IMR-90 (cell line): ENCODE measurements around the gene ERC2. TPM values are rescaled to one million over a fixed set of nuclear protein-coding genes. Genes with fewer than 3 reads are reported as not detected.

Experiments
- ATAC-seq: fragments of 200-7000 bp; cut with Tn5 transposase; 2 replicates; pipeline ENCODE4 v1.9.1; 2020; ENCODE audit warnings: low read depth, mild to moderate bottlenecking, moderate library complexity
- BruUV-seq: library from RNA; stranded (reverse); fragments of 400-500 nt; replicated peaks from 2 replicates; lab custom pipeline; 2021; lab: Mats Ljungman, UMichigan
- CTCF ChIA-PET: fragments of 300-600 bp; formaldehyde crosslinking; extraction: SDS; loops from one replicate; lab custom pipeline; 2021; ENCODE audit warnings: antibody characterized with exemption; lab: Yijun Ruan, JAX
- POLR2A ChIA-PET: fragments of 300-600 bp; sonication (Branson Sonifier 250); formaldehyde crosslinking; loops from one replicate; lab custom pipeline; 2022; ENCODE audit warnings: antibody characterized with exemption; ENCODE audit not compliant: unreplicated experiment; lab: Charles Lee
- DNase-seq: peaks from one replicate; pipeline ENCODE4 v3.0.0; 2013
- H2AFZ ChIP-seq: replicated peaks from 2 replicates; pipeline ENCODE3; 2013; ENCODE audit warnings: low read length, mild to moderate bottlenecking; ENCODE audit not compliant: poor library complexity
- H2AK5ac ChIP-seq: 2 replicates; pipeline ENCODE4 v1.6.1; 2013; ENCODE audit warnings: low read depth, low read length, inconsistent platforms
- H2AK9ac ChIP-seq: replicated peaks from 2 replicates; pipeline ENCODE3; 2013; ENCODE audit warnings: mild to moderate bottlenecking, low read depth, low read length, moderate library complexity; ENCODE audit not compliant: poor library complexity
- H2BK120ac ChIP-seq: 2 replicates; pipeline ENCODE4 v1.6.1; 2013; ENCODE audit warnings: low read depth, low read length, inconsistent platforms
- H2BK15ac ChIP-seq: 3 replicates; pipeline ENCODE4 v1.6.1; 2013; ENCODE audit warnings: low read depth, low read length, inconsistent platforms
- H2BK20ac ChIP-seq: 2 replicates; pipeline ENCODE4 v1.6.1; 2013; ENCODE audit warnings: low read depth, mild to moderate bottlenecking, inconsistent platforms, low read length, moderate library complexity
- H2BK5ac ChIP-seq: 2 replicates; pipeline ENCODE4 v1.6.1; 2013; ENCODE audit warnings: mild to moderate bottlenecking, low read depth, low read length, inconsistent platforms; ENCODE audit not compliant: poor library complexity, severe bottlenecking
- H3K14ac ChIP-seq: replicated peaks from 2 replicates; pipeline ENCODE4 v1.6.1; 2013; ENCODE audit warnings: low read depth, low read length, inconsistent platforms
- H3K18ac ChIP-seq: 2 replicates; pipeline ENCODE4 v1.6.1; 2013; ENCODE audit warnings: low read depth, low read length, control low read depth
- H3K23ac ChIP-seq: 2 replicates; pipeline ENCODE4 v1.6.1; 2013; ENCODE audit warnings: low read depth, low read length, inconsistent platforms
- H3K27ac ChIP-seq: 2 replicates; pipeline ENCODE4 v1.5.1; 2013; ENCODE audit warnings: mild to moderate bottlenecking, control low read depth, low read length; ENCODE audit not compliant: insufficient read depth
- H3K27me3 ChIP-seq: 2 replicates; pipeline ENCODE4 v1.6.1; 2013; ENCODE audit warnings: low read length; ENCODE audit not compliant: control insufficient read depth, insufficient read depth
- H3K36me3 ChIP-seq: 2 replicates; pipeline ENCODE4 v1.6.1; 2013; ENCODE audit warnings: low read length, mixed read lengths; ENCODE audit not compliant: control insufficient read depth, insufficient read depth
- H3K4ac ChIP-seq: 2 replicates; pipeline ENCODE4 v1.6.1; 2013; ENCODE audit warnings: low read depth, low read length, inconsistent platforms
- H3K4me1 ChIP-seq: 2 replicates; pipeline ENCODE4 v1.6.1; 2013; ENCODE audit warnings: low read length, mixed read lengths; ENCODE audit not compliant: control insufficient read depth, insufficient read depth
- H3K4me2 ChIP-seq: 2 replicates; pipeline ENCODE4 v1.6.1; 2013; ENCODE audit warnings: low read depth, mild to moderate bottlenecking, control low read depth, low read length, moderate library complexity
- H3K4me3 ChIP-seq: 2 replicates; pipeline ENCODE4 v1.5.1; 2013; ENCODE audit warnings: low read depth, mild to moderate bottlenecking, control low read depth, low read length, moderate library complexity; ENCODE audit not compliant: insufficient read depth
- H3K56ac ChIP-seq: 2 replicates; pipeline ENCODE4 v1.6.1; 2013; ENCODE audit warnings: low read length, inconsistent platforms; ENCODE audit not compliant: insufficient read depth; ENCODE audit errors: extremely low read depth
- H3K79me1 ChIP-seq, 2 experiments: 2 replicates each; pipeline ENCODE4 v1.6.1; 2013; ENCODE audit warnings: low read length in 2 of 2, inconsistent platforms in 1 of 2, low read depth in 1 of 2
- H3K9ac ChIP-seq: 2 replicates; pipeline ENCODE4 v1.6.1; 2013; ENCODE audit warnings: low read depth, low read length, control low read depth
- H3K9me1 ChIP-seq: 2 replicates; pipeline ENCODE4 v1.6.1; 2013; ENCODE audit warnings: low read length, inconsistent platforms; ENCODE audit not compliant: insufficient read depth
- H3K9me3 ChIP-seq: 2 replicates; pipeline ENCODE4 v1.6.1; 2013; ENCODE audit warnings: low read length; ENCODE audit not compliant: control insufficient read depth, insufficient read depth
- H4K20me1 ChIP-seq: 2 replicates; pipeline ENCODE4 v1.6.1; 2013; ENCODE audit warnings: low read length, inconsistent platforms; ENCODE audit not compliant: insufficient read depth
- H4K5ac ChIP-seq: 2 replicates; pipeline ENCODE4 v1.6.1; 2013; ENCODE audit warnings: mild to moderate bottlenecking, low read depth, low read length, control low read depth
- H4K8ac ChIP-seq, 2 experiments: 2 replicates each; pipeline ENCODE4 v1.6.1; 2013; ENCODE audit warnings: low read depth in 2 of 2, low read length in 2 of 2, control low read depth in 1 of 2, inconsistent platforms in 1 of 2
- H4K91ac ChIP-seq: 2 replicates; pipeline ENCODE4 v1.6.1; 2013; ENCODE audit warnings: low read depth, low read length, inconsistent platforms; ENCODE audit not compliant: insufficient read depth
- BHLHE40 ChIP-seq: fragments of 150-350 bp; IDR thresholded peaks from 2 replicates; pipeline ENCODE4 v1.6.1; 2016; ENCODE audit warnings: mild to moderate bottlenecking, low read depth, low read length
- CEBPB ChIP-seq: IDR thresholded peaks from 2 replicates; pipeline ENCODE4 v1.6.1; 2012; ENCODE audit warnings: low read depth, low read length, improper control_type of control experiment
- MAZ ChIP-seq: IDR thresholded peaks from 2 replicates; pipeline ENCODE4 v1.6.1; 2012; ENCODE audit warnings: low read depth, mild to moderate bottlenecking, low read length, improper control_type of control experiment, moderate library complexity, borderline replicate concordance
- MXI1 ChIP-seq: IDR thresholded peaks from 2 replicates; pipeline ENCODE4 v1.6.1; 2012; ENCODE audit warnings: low read depth, mild to moderate bottlenecking, low read length, moderate library complexity, borderline replicate concordance
- NFE2L2 ChIP-seq: fragments of 150-350 bp; IDR thresholded peaks from 2 replicates; pipeline ENCODE4 v1.6.1; 2016; ENCODE audit warnings: low read depth, mild to moderate bottlenecking, low read length
- RFX5 ChIP-seq: IDR thresholded peaks from 2 replicates; pipeline ENCODE4 v1.8.0; 2012; ENCODE audit warnings: low read depth, mild to moderate bottlenecking, low read length, moderate library complexity
- SMC3 ChIP-seq: fragments of 150-350 bp; IDR thresholded peaks from 2 replicates; pipeline ENCODE4 v1.6.1; 2016; ENCODE audit warnings: low read depth, mild to moderate bottlenecking, antibody characterized with exemption, low read length, moderate library complexity
- USF2 ChIP-seq: fragments of 150-350 bp; IDR thresholded peaks from 2 replicates; pipeline ENCODE4 v1.6.1; 2017; ENCODE audit warnings: mild to moderate bottlenecking, antibody characterized with exemption, low read length, low read depth
- WGBS, 2 experiments: methylation state at CpG; one replicate each; pipeline versions ENCODE4 v1.1.5 to v1.1.7; 2013; ENCODE audit warnings: missing lambda C conversion rate in 2 of 2; ENCODE audit not compliant: insufficient read length in 1 of 2; ENCODE audit errors: extremely low coverage in 2 of 2; 5-methylcytosine and 5-hydroxymethylcytosine counted together
- dilution Hi-C: fragments of 300-500 bp; cut with HindIII; formaldehyde crosslinking; loops from one replicate; pipeline ENCODE4 v1.14.3; 2018; ENCODE audit warnings: low sequenced_read_pairs; ENCODE audit not compliant: unreplicated experiment
- in situ Hi-C: fragments of 300-500 bp; cut with MboI; formaldehyde crosslinking; loops from 3 replicates; pipeline ENCODE4 v1.14.3; 2019; ENCODE audit warnings: low sequenced_read_pairs, inconsistent platforms, mixed read lengths
- intact Hi-C: fragments of 100-400 bp; cut with micrococcal nuclease; formaldehyde crosslinking; loops from 2 replicates; pipeline ENCODE4 v1.10.0; 2022
- polyA plus RNA-seq, 3 experiments: library from polyadenylated mRNA; depleted of rRNA; stranded (reverse); fragments of >200 nt; gene quantifications; 2 replicates each; pipeline ENCODE4 v1.2.3, GENCODE V29; 2012; ENCODE audit warnings: low replicate concordance in 1 of 3
- total RNA-seq: library from RNA; depleted of rRNA; stranded (reverse); fragments of >200 nt; gene quantifications from 2 replicates; pipeline ENCODE4 v1.2.3, GENCODE V29; 2012

The ERC2 gene
- total and polyA plus RNA-seq, 2 of the 4 experiments (the other 2 are of a cell fraction): 0.17 to 0.18 TPM

GRCh38 chr3:56260262-56260661, 208.0 kb downstream of the ERC2 start:
- no peak overlapping the region for H3K4me2 ChIP-seq
- peaks cover 2% of the 10 kb centered on the region; the same call in 1 of the 2 replicates for H3K27me3 ChIP-seq
- ATAC-seq (no peak), DNase-seq (no peak)
- dilution Hi-C loops: no loop called here
- H3K14ac ChIP-seq: no peak overlapping the region
- no peaks in the 10 kb centered on the region for H3K4me1 ChIP-seq
- H4K5ac ChIP-seq: no peak overlapping the region
- H2BK20ac ChIP-seq: no peak overlapping the region
- no peak overlapping the region for H2BK5ac ChIP-seq
- H4K8ac ChIP-seq: no peak overlapping the region
- CTCF ChIA-PET: no interaction called here
- no peak overlapping the region for H3K27ac ChIP-seq
- no peak overlapping the region for H3K18ac ChIP-seq
- POLR2A ChIA-PET: no interaction called here
- WGBS, 2 experiments: 73% methylated on average over 3 of the region's 5 CpGs; no CpG with 5 or more reads in 1 of the 2 experiments
- TF ChIP-seq MXI1: no peak
- no peak for TF ChIP-seq SMC3
- no peak for TF ChIP-seq NFE2L2
- TF ChIP-seq RFX5: no peak
- no peak for TF ChIP-seq BHLHE40
- no peak for TF ChIP-seq USF2
- no peak for TF ChIP-seq MAZ
- TF ChIP-seq CEBPB: no peak
- no peak overlapping the region for H3K4me3 ChIP-seq
- H3K79me1 ChIP-seq: no peaks in the 10 kb centered on the region
- no peak overlapping the region for H4K91ac ChIP-seq
- no peak overlapping the region for H3K23ac ChIP-seq
- no TSS peak for BruUV-seq
- H3K4ac ChIP-seq: no peak overlapping the region
- in situ Hi-C loops: no loop called here
- intact Hi-C loops: no loop called here
- no peak overlapping the region for H3K9ac ChIP-seq
- H3K9me1 ChIP-seq: no peaks in the 10 kb centered on the region
- no peak overlapping the region for H2BK120ac ChIP-seq
- no peaks in the 10 kb centered on the region for H4K20me1 ChIP-seq
- no peak overlapping the region for H2AFZ ChIP-seq
- no peaks in the 10 kb centered on the region for H3K9me3 ChIP-seq
- H2AK5ac ChIP-seq: no peak overlapping the region
- no peak overlapping the region for H2AK9ac ChIP-seq
- no peak overlapping the region for H2BK15ac ChIP-seq
- no peaks in the 10 kb centered on the region for H3K36me3 ChIP-seq
- no peak overlapping the region for H3K56ac ChIP-seq
